Measurements from ENCODE around the gene NAPA.

GRCh38 chr19:47505506-47505905, 9.4 kb downstream of the NAPA start:
- TF ChIP-seq CTCF (IDR thresholded peaks at IDR 0.05) (no peak), POLR2A (IDR thresholded peaks at IDR 0.05) (no peak), POLR2AphosphoS5 (IDR thresholded peaks at IDR 0.05) (no peak), EP300 (IDR thresholded peaks at IDR 0.05; ENCODE audit: low read depth) (no peak)
